ENCODE data around the gene TMSB4X.
A peak's percentile ranks its signal among the peaks of the same experiment; 100 is the strongest.

TMSB4X gene

DNA sequence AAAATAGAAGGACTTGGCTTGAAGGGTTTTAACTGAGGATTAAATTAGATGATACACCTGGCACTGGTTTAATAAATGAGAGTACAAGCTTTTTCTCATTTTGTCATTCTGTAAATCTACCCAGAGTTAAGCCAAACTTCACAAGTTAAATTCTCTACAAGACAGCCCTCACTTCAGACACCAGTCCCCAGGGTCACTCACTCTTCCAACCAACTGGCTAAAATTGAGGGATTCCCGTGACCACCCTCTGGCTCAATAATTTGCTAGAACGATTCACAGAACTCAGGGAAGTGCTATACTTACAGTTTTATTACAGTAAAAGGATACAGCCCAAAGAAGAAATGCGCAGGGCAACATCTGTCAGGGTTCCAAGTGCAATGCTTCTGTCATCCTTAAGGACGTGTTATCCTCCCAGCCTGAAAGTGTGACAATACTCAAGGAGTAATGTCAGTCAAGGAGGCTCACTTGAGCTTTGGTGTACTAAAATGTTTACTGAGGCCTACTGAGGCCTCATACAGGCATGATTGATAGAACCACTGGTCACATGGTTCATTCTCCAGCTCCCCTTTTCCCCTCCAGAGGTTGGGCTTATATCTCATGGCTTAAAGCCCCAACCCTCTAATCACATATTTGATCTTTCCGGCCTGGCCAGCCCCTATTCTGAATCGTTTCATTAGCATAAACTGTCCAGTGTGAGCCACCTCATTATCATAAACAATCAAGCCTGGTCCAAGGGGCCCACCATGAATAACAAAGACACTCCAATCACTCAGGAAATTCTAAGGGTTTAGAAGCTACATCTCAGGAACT lies 9.6 kb upstream of the TMSB4X start:
- H3K4me3 ChIP-seq (replicated peaks; ENCODE audit: low read depth, low read length), result no peak overlapping the region
- TF ChIP-seq, protein P1, sequence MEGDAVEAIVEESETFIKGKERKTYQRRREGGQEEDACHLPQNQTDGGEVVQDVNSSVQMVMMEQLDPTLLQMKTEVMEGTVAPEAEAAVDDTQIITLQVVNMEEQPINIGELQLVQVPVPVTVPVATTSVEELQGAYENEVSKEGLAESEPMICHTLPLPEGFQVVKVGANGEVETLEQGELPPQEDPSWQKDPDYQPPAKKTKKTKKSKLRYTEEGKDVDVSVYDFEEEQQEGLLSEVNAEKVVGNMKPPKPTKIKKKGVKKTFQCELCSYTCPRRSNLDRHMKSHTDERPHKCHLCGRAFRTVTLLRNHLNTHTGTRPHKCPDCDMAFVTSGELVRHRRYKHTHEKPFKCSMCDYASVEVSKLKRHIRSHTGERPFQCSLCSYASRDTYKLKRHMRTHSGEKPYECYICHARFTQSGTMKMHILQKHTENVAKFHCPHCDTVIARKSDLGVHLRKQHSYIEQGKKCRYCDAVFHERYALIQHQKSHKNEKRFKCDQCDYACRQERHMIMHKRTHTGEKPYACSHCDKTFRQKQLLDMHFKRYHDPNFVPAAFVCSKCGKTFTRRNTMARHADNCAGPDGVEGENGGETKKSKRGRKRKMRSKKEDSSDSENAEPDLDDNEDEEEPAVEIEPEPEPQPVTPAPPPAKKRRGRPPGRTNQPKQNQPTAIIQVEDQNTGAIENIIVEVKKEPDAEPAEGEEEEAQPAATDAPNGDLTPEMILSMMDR (IDR thresholded peaks at IDR 0.05; ENCODE audit: insufficient read depth, low read length, poor library complexity, severe bottlenecking), result no peak
- H3K36me3 ChIP-seq (ENCODE audit: control insufficient read depth, insufficient read depth, low read length), result no peaks in the 10 kb centered on the region
- no peaks in the 10 kb centered on the region for H3K27me3 ChIP-seq (replicated peaks; ENCODE audit: control insufficient read depth, insufficient read depth, low read length)
- DNase-seq (ENCODE audit: extremely low read depth, insufficient read length), result no peak

DNA sequence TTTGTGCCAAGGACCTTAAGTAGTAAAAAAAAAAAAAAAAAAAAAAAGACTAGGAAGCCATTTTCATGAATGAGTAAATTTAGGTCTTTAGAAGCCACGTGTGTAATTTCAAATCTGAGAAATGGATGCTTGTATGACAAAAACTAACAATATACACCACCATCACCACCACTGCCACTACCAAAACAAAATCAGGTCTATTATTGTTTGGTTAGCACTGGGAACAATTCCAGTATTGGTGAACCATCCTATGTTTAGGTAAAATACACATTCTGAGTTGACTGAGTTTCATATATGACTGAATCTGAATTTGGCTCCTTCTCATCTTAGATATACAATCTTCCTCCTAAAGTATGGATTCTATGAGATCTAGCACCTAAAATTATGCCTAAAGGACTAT lies 8.8 kb upstream of the TMSB4X start:
- no peak for DNase-seq (ENCODE audit: extremely low read depth, insufficient read length)
- Histone ChIP-seq H3K36me3 (ENCODE audit: control insufficient read depth, insufficient read depth, low read length) (no peaks in the 10 kb centered on the region), H3K4me3 (replicated peaks; ENCODE audit: low read depth, low read length) (no peak overlapping the region), H3K27me3 (replicated peaks; ENCODE audit: control insufficient read depth, insufficient read depth, low read length) (no peaks in the 10 kb centered on the region)
- TF ChIP-seq, protein P1 (IDR thresholded peaks at IDR 0.05; ENCODE audit: insufficient read depth, low read length, poor library complexity, severe bottlenecking), result no peak

DNA sequence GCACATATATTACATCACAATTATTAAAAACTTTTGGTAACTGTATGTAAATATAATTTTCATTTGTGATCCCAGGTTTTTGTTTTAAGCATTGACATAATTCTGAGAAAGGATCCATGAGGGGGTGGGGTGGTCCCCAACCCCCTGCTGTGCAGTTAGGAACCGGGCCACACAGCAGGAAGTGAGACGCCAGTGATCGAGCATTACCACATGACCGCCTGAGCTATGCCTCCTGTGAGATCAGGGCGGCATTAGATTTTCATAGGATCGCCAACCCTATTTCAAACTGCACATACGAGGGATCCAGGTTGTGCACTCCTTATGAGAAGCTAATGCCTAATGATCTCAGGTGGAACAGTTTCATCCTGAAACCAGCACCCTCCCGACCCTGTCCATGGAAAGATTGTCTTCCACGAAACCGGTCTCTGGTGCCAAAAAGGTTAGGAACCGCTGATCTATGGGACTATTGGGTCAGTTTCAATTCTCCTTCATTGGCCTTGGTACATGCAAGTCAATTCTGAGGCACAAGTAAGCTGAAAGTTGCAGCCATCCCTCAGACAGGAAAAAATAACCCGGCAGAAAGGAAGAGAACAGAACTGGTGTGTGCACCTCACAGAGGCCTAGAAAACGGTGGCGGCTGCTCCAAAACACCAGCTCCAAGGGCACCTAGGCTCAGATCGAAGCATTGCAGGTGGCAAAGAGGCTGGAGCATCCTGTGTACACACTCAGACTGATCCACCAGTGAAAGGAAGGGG lies 7.0 kb upstream of the TMSB4X start:
- TF ChIP-seq, protein P1 (IDR thresholded peaks at IDR 0.05; ENCODE audit: insufficient read depth, low read length, poor library complexity, severe bottlenecking), result no peak
- Histone ChIP-seq H3K36me3 (ENCODE audit: control insufficient read depth, insufficient read depth, low read length) (no peaks in the 10 kb centered on the region), H3K4me3 (replicated peaks; ENCODE audit: low read depth, low read length) (no peak overlapping the region), H3K27me3 (replicated peaks; ENCODE audit: control insufficient read depth, insufficient read depth, low read length) (no peaks in the 10 kb centered on the region)
- DNase-seq (ENCODE audit: extremely low read depth, insufficient read length), result no peak

DNA sequence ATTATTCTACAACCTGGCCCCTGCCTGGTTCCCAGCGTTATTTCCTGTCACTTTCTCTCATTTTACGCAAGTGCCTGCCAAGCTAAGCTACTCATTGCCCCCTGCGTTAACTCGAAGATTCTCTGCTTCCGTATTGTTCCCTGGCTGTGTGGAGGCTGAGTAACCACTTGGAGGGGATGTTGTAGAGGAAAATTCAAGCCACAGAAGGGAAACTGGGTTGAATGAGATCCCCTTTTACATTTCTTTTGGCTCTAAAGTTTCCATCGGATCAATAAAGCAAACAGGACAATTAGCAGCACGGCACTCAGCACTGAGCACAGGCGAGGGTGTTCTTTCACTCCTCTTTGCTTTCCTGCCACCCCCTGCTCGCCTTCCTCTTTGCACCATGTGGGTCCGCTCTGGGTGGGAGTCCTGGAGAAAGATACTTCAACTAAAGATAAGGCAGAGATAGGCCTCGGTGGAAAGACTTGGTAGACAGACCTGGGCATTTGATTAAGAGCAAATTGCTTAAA lies 4.2 kb upstream of the TMSB4X start:
- TF ChIP-seq, protein P1 (IDR thresholded peaks at IDR 0.05; ENCODE audit: insufficient read depth, low read length, poor library complexity, severe bottlenecking), result peak; percentile 9
- Histone ChIP-seq H3K27me3 (replicated peaks; ENCODE audit: control insufficient read depth, insufficient read depth, low read length) (no peaks in the 10 kb centered on the region), H3K36me3 (ENCODE audit: control insufficient read depth, insufficient read depth, low read length) (no peaks in the 10 kb centered on the region; the same call in 1 of the 2 replicates), H3K4me3 (replicated peaks; ENCODE audit: low read depth, low read length) (peak overlapping the region; percentile 28)
- no peak for DNase-seq (ENCODE audit: extremely low read depth, insufficient read length)

DNA sequence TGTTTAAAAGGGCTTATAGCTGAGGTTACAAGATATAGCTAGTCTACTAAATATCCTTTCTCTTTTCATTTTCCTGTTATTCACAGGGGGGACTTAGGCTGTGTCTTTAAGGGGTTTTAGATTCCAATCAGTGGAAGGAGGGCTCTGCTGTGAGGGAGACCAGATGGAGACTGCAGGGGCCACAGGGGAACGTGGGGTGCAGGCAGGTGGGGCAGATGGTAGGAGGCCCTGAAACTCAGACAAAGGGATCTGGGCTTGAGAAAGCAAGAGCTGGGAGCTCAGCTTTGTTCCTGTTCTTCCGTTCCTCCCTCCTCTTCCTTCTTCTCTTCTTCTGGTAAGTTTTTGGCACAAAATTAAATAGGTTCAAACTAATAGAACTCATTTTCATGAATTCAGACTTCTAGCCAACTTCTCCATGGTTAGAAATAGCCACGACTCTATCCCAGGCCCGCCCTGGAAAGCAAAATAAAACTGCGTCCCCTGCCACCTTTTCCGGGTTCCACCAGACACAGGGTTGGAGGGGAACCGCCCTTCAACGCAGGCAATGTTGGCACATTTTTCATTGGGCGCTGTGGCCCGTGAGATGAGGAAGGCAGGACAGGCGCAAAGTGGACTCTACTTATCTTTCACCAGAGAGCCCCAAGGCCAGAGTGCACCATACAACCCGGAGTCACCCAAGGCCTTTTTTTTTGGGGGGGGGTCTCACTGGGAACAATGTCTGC lies 3.5 kb upstream of the TMSB4X start:
- peak overlapping the region; percentile 47 for H3K4me3 ChIP-seq (replicated peaks; ENCODE audit: low read depth, low read length)
- no peak for DNase-seq (ENCODE audit: extremely low read depth, insufficient read length)
- no peaks in the 10 kb centered on the region; the same call in 1 of the 2 replicates for H3K36me3 ChIP-seq (ENCODE audit: control insufficient read depth, insufficient read depth, low read length)
- TF ChIP-seq, protein P1 (IDR thresholded peaks at IDR 0.05; ENCODE audit: insufficient read depth, low read length, poor library complexity, severe bottlenecking), result no peak
- no peaks in the 10 kb centered on the region for H3K27me3 ChIP-seq (replicated peaks; ENCODE audit: control insufficient read depth, insufficient read depth, low read length)

Data from GM06990 (cell line).